OCI-LY7 (cell line): ENCODE measurements around the gene KIF16B. TPM values are rescaled to one million over a fixed set of nuclear protein-coding genes. Genes with fewer than 3 reads are reported as not detected.

Source experiments
- BruUV-seq: library from RNA; stranded (reverse); fragments of 400-500 nt; replicated peaks from 2 replicates; lab custom pipeline; 2021; lab: Mats Ljungman, UMichigan
- CTCF ChIA-PET: fragments of 300-600 bp; sonication (Branson Sonifier 250); formaldehyde crosslinking; loops from one replicate; lab custom pipeline; 2022; ENCODE audit warnings: antibody characterized with exemption; ENCODE audit not compliant: unreplicated experiment; lab: Charles Lee
- POLR2A ChIA-PET: fragments of 300-600 bp; sonication (Branson Sonifier 250); formaldehyde crosslinking; loops from one replicate; lab custom pipeline; 2022; ENCODE audit warnings: antibody characterized with exemption; lab: Charles Lee
- DNase-seq: peaks from one replicate; pipeline ENCODE4 v3.0.0-alpha.2; 2015; ENCODE audit warnings: low spot score
- H2AFZ ChIP-seq: fragments of 200-600 bp; sonication (generic), shearing (Covaris generic); 2 replicates; pipeline ENCODE4 v1.6.1; 2014; ENCODE audit warnings: mild to moderate bottlenecking, antibody characterized with exemption, low read length, moderate library complexity
- H3K27ac ChIP-seq: fragments of 200-600 bp; sonication (generic); 2 replicates; pipeline ENCODE4 v1.5.1; 2014; ENCODE audit warnings: mixed run types, low read depth, mild to moderate bottlenecking, moderate library complexity, low read length, inconsistent platforms; ENCODE audit not compliant: poor library complexity, severe bottlenecking
- H3K36me3 ChIP-seq: fragments of 200-600 bp; sonication (generic); 2 replicates; pipeline ENCODE4 v1.6.1; 2014; ENCODE audit warnings: mild to moderate bottlenecking, antibody characterized with exemption, low read length, moderate library complexity, mixed read lengths; ENCODE audit not compliant: insufficient read depth
- H3K4me1 ChIP-seq: fragments of 200-600 bp; sonication (generic); 2 replicates; pipeline ENCODE4 v1.5.1; 2014; ENCODE audit warnings: mild to moderate bottlenecking, low read length; ENCODE audit not compliant: insufficient read depth, poor library complexity, severe bottlenecking
- H3K4me2 ChIP-seq: fragments of 200-600 bp; sonication (generic); 2 replicates; pipeline ENCODE4 v1.6.1; 2014; ENCODE audit warnings: mild to moderate bottlenecking, low read length
- H3K4me3 ChIP-seq: fragments of 200-600 bp; sonication (generic); 2 replicates; pipeline ENCODE4 v1.5.1; 2014; ENCODE audit warnings: mild to moderate bottlenecking, low read depth, low read length; ENCODE audit not compliant: poor library complexity, severe bottlenecking
- H3K79me2 ChIP-seq: fragments of 200-600 bp; sonication (generic); 2 replicates; pipeline ENCODE4 v1.6.1; 2016; ENCODE audit warnings: low read depth, mild to moderate bottlenecking, low read length, moderate library complexity, mixed read lengths; ENCODE audit not compliant: insufficient read depth
- H3K9me2 ChIP-seq: fragments of 200-600 bp; sonication (generic); 2 replicates; pipeline ENCODE4 v1.6.1; 2016; ENCODE audit warnings: mild to moderate bottlenecking, low read length, mixed read lengths; ENCODE audit not compliant: insufficient read depth
- H3K9me3 ChIP-seq: fragments of 200-600 bp; sonication (generic); 2 replicates; pipeline ENCODE4 v1.6.1; 2014; ENCODE audit warnings: mild to moderate bottlenecking, mixed run types, low read length, mixed read lengths
- H4K20me1 ChIP-seq: fragments of 200-600 bp; sonication (generic); 2 replicates; pipeline ENCODE4 v1.6.1; 2014; ENCODE audit warnings: mild to moderate bottlenecking, antibody characterized with exemption, low read length, moderate library complexity, mixed read lengths; ENCODE audit not compliant: insufficient read depth
- EZH2phosphoT487 ChIP-seq: fragments of 200-600 bp; sonication (generic); IDR thresholded peaks from 2 replicates; pipeline ENCODE4 v1.6.1; 2018; ENCODE audit warnings: low read depth, borderline replicate concordance, mild to moderate bottlenecking, mixed run types, antibody characterized with exemption, low read length, moderate library complexity, mixed read lengths
- intact Hi-C: fragments of 100-400 bp; cut with micrococcal nuclease; formaldehyde crosslinking; loops from one replicate; pipeline ENCODE4 v1.10.0; 2022; ENCODE audit not compliant: unreplicated experiment
- total RNA-seq, 2 experiments: library from RNA; depleted of rRNA in 1 of 2; stranded (reverse); fragments of >200 nt in 1 of 2; shearing (Covaris generic) in 1 of 2; gene quantifications; 2 replicates each; pipeline ENCODE4 v1.2.3, GENCODE V29; 2014 to 2022
- TF ChIP-seq, protein P1 (sequence below): fragments of 200-600 bp; sonication (generic); conservative IDR thresholded peaks from 2 replicates; pipeline ENCODE4 v1.5.1; 2014; ENCODE audit warnings: mild to moderate bottlenecking, antibody characterized with exemption, low read length, moderate library complexity, mixed read lengths

The KIF16B gene
- total RNA-seq, 2 experiments from 2014 or later: 6.2 to 11.2 TPM

DNA sequence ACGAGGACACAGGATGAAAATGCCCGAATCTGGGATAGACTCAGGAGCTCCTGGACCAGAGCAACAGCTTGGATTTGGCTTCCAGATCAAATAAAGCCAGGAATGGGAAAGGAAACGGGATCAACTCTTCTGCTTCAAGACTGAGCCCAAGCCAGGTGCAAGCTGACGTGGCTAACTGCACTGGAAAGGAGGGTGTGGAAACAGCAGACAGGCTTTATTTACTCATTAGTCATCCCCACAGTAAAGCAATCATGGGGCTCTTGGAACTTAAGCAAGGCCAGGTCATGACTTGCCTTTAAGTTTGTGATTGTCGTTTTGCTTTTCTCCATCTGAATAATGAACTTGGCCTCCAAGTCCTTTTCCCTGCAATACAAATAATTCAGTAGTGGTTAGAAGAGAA is 45.2 kb downstream of the KIF16B start:
- Histone ChIP-seq H3K79me2 (no peaks in the 10 kb centered on the region), H3K9me3 (no peaks in the 10 kb centered on the region), H3K9me2 (no peaks in the 10 kb centered on the region), H3K4me2 (no peak overlapping the region), H3K36me3 (no peaks in the 10 kb centered on the region), H3K4me3 (no peak overlapping the region), H4K20me1 (no peaks in the 10 kb centered on the region), H2AFZ (no peak overlapping the region), H3K4me1 (no peaks in the 10 kb centered on the region), H3K27ac (no peak overlapping the region)
- ChIA-PET CTCF (no interaction called here), POLR2A (no interaction called here)
- no TSS peak for BruUV-seq
- intact Hi-C loops: no loop called here
- DNase-seq: no peak
- TF ChIP-seq, protein P1, sequence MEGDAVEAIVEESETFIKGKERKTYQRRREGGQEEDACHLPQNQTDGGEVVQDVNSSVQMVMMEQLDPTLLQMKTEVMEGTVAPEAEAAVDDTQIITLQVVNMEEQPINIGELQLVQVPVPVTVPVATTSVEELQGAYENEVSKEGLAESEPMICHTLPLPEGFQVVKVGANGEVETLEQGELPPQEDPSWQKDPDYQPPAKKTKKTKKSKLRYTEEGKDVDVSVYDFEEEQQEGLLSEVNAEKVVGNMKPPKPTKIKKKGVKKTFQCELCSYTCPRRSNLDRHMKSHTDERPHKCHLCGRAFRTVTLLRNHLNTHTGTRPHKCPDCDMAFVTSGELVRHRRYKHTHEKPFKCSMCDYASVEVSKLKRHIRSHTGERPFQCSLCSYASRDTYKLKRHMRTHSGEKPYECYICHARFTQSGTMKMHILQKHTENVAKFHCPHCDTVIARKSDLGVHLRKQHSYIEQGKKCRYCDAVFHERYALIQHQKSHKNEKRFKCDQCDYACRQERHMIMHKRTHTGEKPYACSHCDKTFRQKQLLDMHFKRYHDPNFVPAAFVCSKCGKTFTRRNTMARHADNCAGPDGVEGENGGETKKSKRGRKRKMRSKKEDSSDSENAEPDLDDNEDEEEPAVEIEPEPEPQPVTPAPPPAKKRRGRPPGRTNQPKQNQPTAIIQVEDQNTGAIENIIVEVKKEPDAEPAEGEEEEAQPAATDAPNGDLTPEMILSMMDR: no peak
- TF ChIP-seq EZH2phosphoT487: no peak

GRCh38 chr20:16527438-16527837 is 45.8 kb downstream of the KIF16B start:
- H3K4me2 ChIP-seq: no peak overlapping the region
- CTCF ChIA-PET: no interaction called here

More at GRCh38 chr20:16527438-16527837, 45.8 kb downstream of the KIF16B start:
- no peak overlapping the region for H3K4me3 ChIP-seq
- intact Hi-C loops: no loop called here
- BruUV-seq: no TSS peak
- H3K4me1 ChIP-seq: no peaks in the 10 kb centered on the region
- no peak overlapping the region for H2AFZ ChIP-seq
- no peak for TF ChIP-seq EZH2phosphoT487
- TF ChIP-seq, protein P1: no peak
- POLR2A ChIA-PET: no interaction called here
- H4K20me1 ChIP-seq: no peaks in the 10 kb centered on the region
- DNase-seq: no peak
- no peaks in the 10 kb centered on the region for H3K9me3 ChIP-seq
- no peak overlapping the region for H3K27ac ChIP-seq
- H3K36me3 ChIP-seq: no peaks in the 10 kb centered on the region
- H3K79me2 ChIP-seq: no peaks in the 10 kb centered on the region
- H3K9me2 ChIP-seq: no peaks in the 10 kb centered on the region
